Astrocyte (in vitro differentiated cells and primary cell): ENCODE measurements around the gene AURKAIP1. TPM values are rescaled to one million over a fixed set of nuclear protein-coding genes. Genes with fewer than 3 reads are reported as not detected.
"Not testable (repeated sequence)": the region's sequence is repeated elsewhere in the genome, so short reads cannot be mapped to it uniquely, and the experiment has no call there.

Experiments
- DNase-seq: peaks from one replicate; pipeline ENCODE4 v3.0.0-alpha.2; 2010; ENCODE audit warnings: low read depth
- FAIRE-seq: peaks from 2 replicates; lab custom pipeline; 2011; peaks lifted over from hg19 to GRCh38; lab: Jason Lieb, UNC
- H2AFZ ChIP-seq: 2 replicates; pipeline ENCODE4 v1.6.0; 2012; ENCODE audit warnings: low read depth, low read length, inconsistent platforms
- H3K27ac ChIP-seq: 2 replicates; pipeline ENCODE4 v1.5.1; 2011; ENCODE audit warnings: low read depth, low read length, inconsistent platforms
- H3K27me3 ChIP-seq: 2 replicates; pipeline ENCODE4 v1.6.0; 2011; ENCODE audit warnings: low read length, inconsistent platforms; ENCODE audit not compliant: insufficient read depth
- H3K36me3 ChIP-seq: 2 replicates; pipeline ENCODE4 v1.5.1; 2011; ENCODE audit warnings: low read length, inconsistent platforms; ENCODE audit not compliant: insufficient read depth
- H3K4me1 ChIP-seq: 2 replicates; pipeline ENCODE4 v1.5.1; 2011; ENCODE audit warnings: low read length, inconsistent platforms; ENCODE audit not compliant: insufficient read depth
- H3K4me2 ChIP-seq: 2 replicates; pipeline ENCODE4 v1.6.0; 2012; ENCODE audit warnings: low read length, inconsistent platforms
- H3K4me3 ChIP-seq: 2 replicates; pipeline ENCODE4 v1.5.1; 2011; ENCODE audit warnings: low read depth, mild to moderate bottlenecking, low read length, inconsistent platforms; ENCODE audit not compliant: insufficient read depth
- H3K79me2 ChIP-seq: 2 replicates; pipeline ENCODE4 v1.6.0; 2012; ENCODE audit warnings: mild to moderate bottlenecking, low read length, inconsistent platforms; ENCODE audit not compliant: insufficient read depth
- H3K9ac ChIP-seq: 2 replicates; pipeline ENCODE4 v1.6.0; 2012; ENCODE audit warnings: mild to moderate bottlenecking, low read length, inconsistent platforms
- H3K9me3 ChIP-seq: 2 replicates; pipeline ENCODE4 v1.5.1; 2012; ENCODE audit warnings: low read depth, mild to moderate bottlenecking, low read length, inconsistent platforms; ENCODE audit not compliant: insufficient read depth
- H4K20me1 ChIP-seq: 2 replicates; pipeline ENCODE4 v1.6.0; 2012; ENCODE audit warnings: low read length, inconsistent platforms; ENCODE audit not compliant: insufficient read depth
- H3K27ac Mint-ChIP-seq: one replicate; pipeline ENCODE4 v1.8.0; 2021; ENCODE audit warnings: mild to moderate bottlenecking, mixed read lengths; ENCODE audit not compliant: unreplicated experiment
- H3K27me3 Mint-ChIP-seq: one replicate; pipeline ENCODE4 v1.8.0; 2021; ENCODE audit warnings: low read depth, mixed read lengths; ENCODE audit not compliant: unreplicated experiment
- H3K36me3 Mint-ChIP-seq: one replicate; pipeline ENCODE4 v1.8.0; 2021; ENCODE audit warnings: low read depth, mixed read lengths; ENCODE audit not compliant: unreplicated experiment
- H3K4me1 Mint-ChIP-seq: one replicate; pipeline ENCODE4 v1.8.0; 2021; ENCODE audit warnings: low read depth, mixed read lengths; ENCODE audit not compliant: unreplicated experiment
- H3K4me3 Mint-ChIP-seq: one replicate; pipeline ENCODE4 v1.8.0; 2021; ENCODE audit warnings: mild to moderate bottlenecking, moderate library complexity, mixed read lengths; ENCODE audit not compliant: unreplicated experiment
- H3K9me3 Mint-ChIP-seq: one replicate; pipeline ENCODE4 v1.8.0; 2021; ENCODE audit warnings: mild to moderate bottlenecking, mixed read lengths; ENCODE audit not compliant: unreplicated experiment
- CTCF ChIP-seq: IDR thresholded peaks from 2 replicates; pipeline ENCODE4 v1.5.1; 2011; ENCODE audit warnings: low read depth, mild to moderate bottlenecking, inconsistent platforms, low read length, moderate library complexity; ENCODE audit not compliant: insufficient read depth
- EZH2 ChIP-seq: IDR thresholded peaks from 2 replicates; pipeline ENCODE4 v1.6.1; 2012; ENCODE audit warnings: mild to moderate bottlenecking, low read length, inconsistent platforms; ENCODE audit not compliant: insufficient read depth
- total RNA-seq: library from RNA; stranded (reverse); gene quantifications from 2 replicates; pipeline ENCODE4 v1.2.1, GENCODE V29; 2021

The AURKAIP1 gene
- total RNA-seq, 1 donor from 2014 or later: 135 TPM

GRCh38 chr1:1406101-1406820, 31.3 kb upstream of the AURKAIP1 start:
- Mint-ChIP-seq H3K9me3 (no peaks in the 10 kb centered on the region), H3K27ac (peak overlapping the region; percentile 87), H3K4me1 (peaks cover 39% of the 10 kb centered on the region), H3K36me3 (peaks cover 16% of the 10 kb centered on the region), H3K27me3 (no peaks in the 10 kb centered on the region), H3K4me3 (peak overlapping the region; percentile 94)
- peak overlapping the region; percentile 79 for H2AFZ ChIP-seq
- DNase-seq: no peak
- H3K4me2 ChIP-seq: peak overlapping the region; percentile 97
- H3K27ac ChIP-seq: peak overlapping the region; percentile 76
- H3K27me3 ChIP-seq: no peaks in the 10 kb centered on the region
- peak overlapping the region; percentile 87 for H3K9ac ChIP-seq
- H3K79me2 ChIP-seq: peaks cover 74% of the 10 kb centered on the region
- peaks cover 33% of the 10 kb centered on the region for H4K20me1 ChIP-seq
- no peak for FAIRE-seq
- TF ChIP-seq EZH2 (no peak), CTCF (no peak)
- peaks cover 20% of the 10 kb centered on the region for H3K4me1 ChIP-seq
- H3K36me3 ChIP-seq: peaks cover 16% of the 10 kb centered on the region
- H3K9me3 ChIP-seq: no peaks in the 10 kb centered on the region
- H3K4me3 ChIP-seq: peak overlapping the region; percentile 78

- H3K9ac ChIP-seq: no peak overlapping the region
- peaks cover 35% of the 10 kb centered on the region for H3K4me1 ChIP-seq
- DNase-seq: no peak
- H3K27me3 Mint-ChIP-seq: no peaks in the 10 kb centered on the region
- peaks cover 14% of the 10 kb centered on the region for H3K36me3 Mint-ChIP-seq
- TF ChIP-seq CTCF: no peak
- no peak for TF ChIP-seq EZH2
- H3K4me3 ChIP-seq: no peak overlapping the region
- no peak overlapping the region for H3K27ac ChIP-seq
- H2AFZ ChIP-seq: no peak overlapping the region
- FAIRE-seq: no peak
- peak overlapping the region; percentile 16 for H3K4me3 Mint-ChIP-seq
- H3K4me1 Mint-ChIP-seq: peaks cover 37% of the 10 kb centered on the region
- no peak overlapping the region for H3K4me2 ChIP-seq
- H3K9me3 ChIP-seq: no peaks in the 10 kb centered on the region
- H4K20me1 ChIP-seq: peaks cover 29% of the 10 kb centered on the region
- H3K79me2 ChIP-seq: peaks cover 87% of the 10 kb centered on the region
- H3K9me3 Mint-ChIP-seq: no peaks in the 10 kb centered on the region
- H3K36me3 ChIP-seq: peaks cover 22% of the 10 kb centered on the region
- H3K27ac Mint-ChIP-seq: peak overlapping the region; percentile 74
- no peaks in the 10 kb centered on the region for H3K27me3 ChIP-seq
Observed at GRCh38 chr1:1403653-1404052, 28.6 kb upstream of the AURKAIP1 start.

GRCh38 chr1:1402901-1403392, 27.9 kb upstream of the AURKAIP1 start:
- Histone ChIP-seq H3K79me2 (peaks cover 87% of the 10 kb centered on the region), H3K4me1 (peaks cover 33% of the 10 kb centered on the region), H3K36me3 (peaks cover 22% of the 10 kb centered on the region), H3K27ac (peak overlapping the region; percentile 3), H4K20me1 (peaks cover 31% of the 10 kb centered on the region)
- H3K27ac Mint-ChIP-seq: peak overlapping the region; percentile 74
- not testable (repeated sequence) for H2AFZ ChIP-seq, H3K4me3 ChIP-seq, H3K27me3 Mint-ChIP-seq, H3K9me3 ChIP-seq, FAIRE-seq, DNase-seq, H3K27me3 ChIP-seq, H3K4me2 ChIP-seq, H3K9ac ChIP-seq, H3K9me3 Mint-ChIP-seq
- H3K4me3 Mint-ChIP-seq: peak overlapping the region; percentile 92
- peaks cover 33% of the 10 kb centered on the region for H3K4me1 Mint-ChIP-seq
- peaks cover 19% of the 10 kb centered on the region for H3K36me3 Mint-ChIP-seq
